Activated T-helper 2 cell treated with anti-CD3 and anti-CD28 coated beads, Interferon-gamma antibody, Interleukin-2, Interleukin-4, amounts not matched to agents 10 μg/mL and 5 μg/mL and 100 μg/mL, durations not matched to agents 14 hours and 24 hours and 36 hours (primary cell): ENCODE data around the gene COBL. TPM values are rescaled to one million over a fixed set of nuclear protein-coding genes. Genes with fewer than 3 reads are reported as not detected.
"Not testable (repeated sequence)": the region's sequence is repeated elsewhere in the genome, so short reads cannot be mapped to it uniquely, and the experiment has no call there.

Experiments
- DNase-seq: peaks from one replicate; pipeline ENCODE4 v3.0.0; 2021; ENCODE audit warnings: low spot score
- H3K27ac Mint-ChIP-seq: one replicate; pipeline ENCODE4 v1.8.0; 2021; ENCODE audit warnings: mixed read lengths
- H3K27me3 Mint-ChIP-seq: one replicate; pipeline ENCODE4 v1.8.0; 2021; ENCODE audit warnings: low read depth, mixed read lengths
- H3K36me3 Mint-ChIP-seq: one replicate; pipeline ENCODE4 v1.8.0; 2021; ENCODE audit warnings: low read depth, mixed read lengths
- H3K4me1 Mint-ChIP-seq: one replicate; pipeline ENCODE4 v1.8.0; 2021; ENCODE audit warnings: low read depth, mixed read lengths
- H3K4me3 Mint-ChIP-seq: one replicate; pipeline ENCODE4 v1.8.0; 2021; ENCODE audit warnings: low read depth, mild to moderate bottlenecking, moderate library complexity, mixed read lengths
- H3K9me3 Mint-ChIP-seq: one replicate; pipeline ENCODE4 v1.8.0; 2021; ENCODE audit warnings: mixed read lengths
- intact Hi-C: fragments of 100-400 bp; cut with micrococcal nuclease; formaldehyde crosslinking; loops from one replicate; pipeline ENCODE4 v1.15.1; 2023
- total RNA-seq: library from RNA; stranded (reverse); gene quantifications from 2 replicates; pipeline ENCODE4 v1.2.3, GENCODE V29; 2022

Gene COBL
- total RNA-seq, 1 donor from 2014 or later, result not detected

DNA sequence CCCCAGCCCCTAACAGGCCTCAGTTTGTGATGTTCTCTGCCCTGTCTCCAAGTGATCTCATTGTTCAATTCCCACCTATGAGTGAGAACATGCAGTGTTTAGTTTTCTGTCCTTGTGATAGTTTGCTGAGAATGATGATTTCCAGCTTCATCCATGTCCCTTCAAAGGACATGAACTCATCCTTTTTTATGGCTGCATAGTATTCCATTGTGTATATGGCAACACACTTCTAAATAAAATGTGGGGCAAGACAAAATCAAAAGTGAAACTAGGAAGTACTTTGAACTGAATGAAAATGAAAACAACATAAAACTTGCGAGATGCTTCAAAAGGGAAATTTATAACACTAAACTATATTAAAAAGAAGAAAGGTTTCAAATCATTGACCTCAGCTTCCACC, 326.4 kb downstream of the COBL start:
- DNase-seq, H3K4me1 Mint-ChIP-seq, intact Hi-C loops, H3K36me3 Mint-ChIP-seq, H3K27me3 Mint-ChIP-seq, H3K4me3 Mint-ChIP-seq, H3K27ac Mint-ChIP-seq, H3K9me3 Mint-ChIP-seq: not testable (repeated sequence)

DNA sequence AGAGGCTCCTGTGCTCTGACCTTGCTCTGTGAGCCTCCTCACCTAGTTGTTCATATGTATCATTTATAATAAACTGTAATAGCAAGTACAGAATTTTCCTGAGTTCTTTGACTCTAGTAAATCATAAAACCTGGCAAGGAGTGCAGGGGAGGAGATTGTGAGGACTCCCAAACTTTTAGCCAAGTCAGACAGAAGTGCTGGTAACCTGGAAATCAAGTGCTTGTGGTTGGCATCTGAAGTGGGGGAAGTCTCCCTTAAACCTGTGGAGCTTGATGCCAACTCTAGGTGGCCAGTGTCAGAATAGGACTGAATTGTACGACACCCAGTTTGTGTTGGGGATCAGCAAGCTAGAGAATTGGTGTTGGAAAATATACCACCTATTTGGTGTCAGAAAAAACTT, 327.6 kb downstream of the COBL start:
- intact Hi-C loops, result no loop called here
- H3K27me3 Mint-ChIP-seq, result peaks cover 5% of the 10 kb centered on the region
- no peaks in the 10 kb centered on the region for H3K36me3 Mint-ChIP-seq

GRCh38 chr7:50988465-50988864, 328.1 kb downstream of the COBL start:
- intact Hi-C loops, result no loop called here
- Mint-ChIP-seq H3K4me3 (no peak overlapping the region), H3K4me1 (no peaks in the 10 kb centered on the region), H3K27ac (no peak overlapping the region), H3K27me3 (peaks cover 7% of the 10 kb centered on the region), H3K9me3 (peaks cover 10% of the 10 kb centered on the region), H3K36me3 (no peaks in the 10 kb centered on the region)
- DNase-seq, result no peak

More for the DNA sequence above, 327.6 kb downstream of the COBL start:
- Mint-ChIP-seq H3K27ac (no peak overlapping the region), H3K4me1 (no peaks in the 10 kb centered on the region), H3K4me3 (no peak overlapping the region), H3K9me3 (peaks cover 10% of the 10 kb centered on the region)
- DNase-seq, result no peak

DNA sequence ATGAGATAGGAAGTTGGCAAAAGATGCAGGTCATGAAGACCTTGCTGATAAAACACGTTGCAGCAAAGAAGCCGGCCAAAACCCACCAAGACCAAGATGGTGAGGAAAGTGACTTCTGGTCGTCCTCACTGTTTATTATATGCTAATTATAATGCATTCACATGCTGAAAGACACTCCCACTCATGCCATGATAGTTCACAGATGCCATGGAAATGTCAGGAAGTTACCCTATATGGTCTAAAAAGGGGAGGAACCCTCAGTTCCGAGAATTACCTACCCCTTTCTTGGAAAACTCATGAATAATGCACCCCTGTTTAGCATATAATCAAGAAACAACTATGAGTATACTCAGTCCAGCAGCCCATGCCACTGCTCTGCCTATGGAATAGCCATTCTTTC, 331.5 kb downstream of the COBL start:
- H3K36me3 Mint-ChIP-seq, result no peaks in the 10 kb centered on the region
- DNase-seq, result no peak
- peaks cover 2% of the 10 kb centered on the region for H3K27me3 Mint-ChIP-seq
- intact Hi-C loops, result no loop called here
- H3K27ac Mint-ChIP-seq, result no peak overlapping the region
- peaks cover 7% of the 10 kb centered on the region for H3K9me3 Mint-ChIP-seq
- no peaks in the 10 kb centered on the region for H3K4me1 Mint-ChIP-seq
- H3K4me3 Mint-ChIP-seq, result no peak overlapping the region

DNA sequence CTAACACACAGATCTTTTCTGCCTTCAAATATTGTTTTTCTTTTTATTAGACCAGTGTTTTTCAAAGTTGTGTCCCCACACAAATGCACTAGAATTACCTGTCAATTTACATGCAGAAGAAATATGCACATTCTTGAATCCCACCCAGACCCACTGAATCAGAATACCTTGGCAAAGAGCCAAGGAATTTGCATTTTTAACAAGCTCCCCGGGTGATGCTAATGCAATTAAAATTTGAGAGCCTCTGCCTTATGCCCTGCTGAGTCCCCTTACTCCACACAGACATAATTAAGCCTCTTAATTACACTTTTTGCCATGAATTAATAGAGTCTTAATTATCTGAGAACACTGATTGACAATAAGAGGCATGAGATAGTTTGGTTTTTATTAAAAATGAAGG, 332.8 kb downstream of the COBL start:
- Mint-ChIP-seq H3K27ac (no peak overlapping the region), H3K9me3 (no peaks in the 10 kb centered on the region), H3K27me3 (peaks cover 2% of the 10 kb centered on the region), H3K36me3 (no peaks in the 10 kb centered on the region), H3K4me3 (no peak overlapping the region), H3K4me1 (no peaks in the 10 kb centered on the region)
- intact Hi-C loops, result no loop called here
- no peak for DNase-seq

DNA sequence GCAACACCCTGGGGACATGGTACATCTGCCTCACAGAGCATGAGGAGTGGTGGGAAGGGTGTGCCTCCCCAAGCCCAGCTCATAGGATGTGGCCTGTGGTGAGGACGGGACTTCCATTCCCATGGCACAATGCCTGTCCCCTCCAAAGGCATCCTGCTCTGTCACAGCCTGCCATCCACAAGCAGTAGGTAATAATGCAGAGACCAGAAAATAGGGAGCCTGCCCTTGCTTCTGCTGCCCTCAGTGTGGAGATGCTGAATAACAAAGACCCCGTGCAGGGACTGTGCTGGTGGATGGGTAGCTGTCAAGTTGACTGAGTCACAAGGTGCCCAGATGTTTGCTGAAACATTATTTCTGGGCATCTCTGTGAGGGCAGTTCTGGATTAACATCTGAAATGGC, 334.0 kb downstream of the COBL start:
- no peak for DNase-seq
- intact Hi-C loops, result no loop called here
- H3K9me3 Mint-ChIP-seq, result no peaks in the 10 kb centered on the region
- no peak overlapping the region for H3K27ac Mint-ChIP-seq
- no peak overlapping the region for H3K4me3 Mint-ChIP-seq
- H3K4me1 Mint-ChIP-seq, result no peaks in the 10 kb centered on the region
- H3K27me3 Mint-ChIP-seq, result peaks cover 2% of the 10 kb centered on the region
- H3K36me3 Mint-ChIP-seq, result no peaks in the 10 kb centered on the region

DNA sequence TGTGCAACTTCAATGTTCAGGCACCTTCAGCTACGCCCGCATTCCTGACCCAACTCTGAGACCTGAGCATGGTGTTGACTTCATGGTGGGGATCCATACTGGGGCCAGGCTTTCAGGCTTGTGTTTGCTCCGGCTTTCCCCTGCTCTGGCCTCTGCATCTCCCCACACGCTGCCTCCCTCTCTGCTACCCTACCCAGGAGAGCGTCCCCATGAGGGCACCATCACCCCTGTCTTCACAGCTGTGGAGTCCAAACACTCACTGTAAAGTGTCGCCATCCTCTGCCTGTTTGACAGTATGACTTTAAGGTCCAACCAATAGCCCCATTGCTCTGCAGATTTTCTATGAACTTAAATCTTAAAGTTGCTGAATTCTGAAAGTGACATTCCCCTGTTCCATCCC, 334.9 kb downstream of the COBL start:
- H3K4me1 Mint-ChIP-seq, result no peaks in the 10 kb centered on the region
- H3K27me3 Mint-ChIP-seq, result peaks cover 2% of the 10 kb centered on the region
- H3K9me3 Mint-ChIP-seq, result no peaks in the 10 kb centered on the region
- no peak for DNase-seq
- intact Hi-C loops, result no loop called here
- H3K4me3 Mint-ChIP-seq, result no peak overlapping the region
- H3K36me3 Mint-ChIP-seq, result no peaks in the 10 kb centered on the region
- H3K27ac Mint-ChIP-seq, result no peak overlapping the region

DNA sequence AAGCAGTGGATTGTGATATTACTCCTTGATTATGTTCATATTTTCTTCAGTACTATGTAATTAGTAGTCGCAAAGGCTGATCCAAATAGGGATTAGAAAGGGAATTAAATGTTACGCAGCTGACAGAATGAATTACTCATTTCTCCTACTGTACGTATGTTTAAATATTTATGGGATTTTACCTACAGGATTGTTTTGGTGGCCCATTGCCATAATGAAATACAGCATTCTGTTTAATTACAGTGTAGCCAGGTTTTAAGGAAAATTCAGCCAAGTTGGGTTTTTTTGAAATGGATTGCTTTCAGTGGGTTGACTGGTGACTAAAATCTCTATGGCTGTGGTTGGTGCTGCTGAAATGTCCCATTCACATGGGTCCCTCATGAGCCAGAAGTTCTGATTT, 336.2 kb downstream of the COBL start:
- no peaks in the 10 kb centered on the region for H3K4me1 Mint-ChIP-seq
- H3K4me3 Mint-ChIP-seq, result no peak overlapping the region
- no peak overlapping the region for H3K27ac Mint-ChIP-seq
- H3K27me3 Mint-ChIP-seq, result peaks cover 2% of the 10 kb centered on the region
- intact Hi-C loops, result no loop called here
- H3K36me3 Mint-ChIP-seq, result no peaks in the 10 kb centered on the region
- H3K9me3 Mint-ChIP-seq, result no peaks in the 10 kb centered on the region
- DNase-seq, result no peak

DNA sequence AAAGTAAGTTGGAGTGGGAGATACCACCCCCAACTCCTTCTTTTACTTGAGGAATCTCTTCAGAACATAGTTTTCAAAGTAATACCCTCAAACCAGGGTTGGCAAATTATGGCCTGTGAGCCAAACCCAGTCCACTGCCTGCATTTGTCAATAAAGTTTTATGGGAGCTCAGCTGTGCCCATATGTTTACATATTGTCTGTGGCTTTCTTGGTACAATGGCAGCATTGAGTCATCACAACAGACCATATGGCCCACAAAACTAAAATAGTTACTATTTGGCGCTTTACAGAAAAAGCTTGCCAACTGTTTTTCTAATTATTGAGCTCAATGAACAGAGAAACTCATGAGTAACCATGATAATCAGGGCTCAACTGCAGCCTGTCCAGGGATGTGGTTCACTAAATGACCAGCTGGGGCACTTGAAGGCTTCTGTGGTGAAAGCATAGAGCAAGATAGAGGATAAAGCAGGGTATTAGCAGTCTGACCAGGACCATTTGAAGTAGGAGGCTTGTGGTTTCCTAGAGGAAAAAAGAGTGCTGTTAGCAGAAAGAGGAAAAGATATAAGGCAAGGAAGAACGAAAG, 337.9 kb downstream of the COBL start:
- Mint-ChIP-seq H3K4me3 (no peak overlapping the region), H3K36me3 (no peaks in the 10 kb centered on the region), H3K4me1 (peaks cover 2% of the 10 kb centered on the region), H3K27me3 (peaks cover 2% of the 10 kb centered on the region), H3K27ac (no peak overlapping the region), H3K9me3 (no peaks in the 10 kb centered on the region)
- no peak for DNase-seq
- intact Hi-C loops, result no loop called here

- no peak for DNase-seq
- Mint-ChIP-seq H3K36me3 (no peaks in the 10 kb centered on the region), H3K27me3 (no peaks in the 10 kb centered on the region), H3K9me3 (no peaks in the 10 kb centered on the region), H3K4me1 (peaks cover 2% of the 10 kb centered on the region), H3K4me3 (no peak overlapping the region), H3K27ac (no peak overlapping the region)
- intact Hi-C loops, result no loop called here
Observed at GRCh38 chr7:50977421-50977820, 339.2 kb downstream of the COBL start.

DNA sequence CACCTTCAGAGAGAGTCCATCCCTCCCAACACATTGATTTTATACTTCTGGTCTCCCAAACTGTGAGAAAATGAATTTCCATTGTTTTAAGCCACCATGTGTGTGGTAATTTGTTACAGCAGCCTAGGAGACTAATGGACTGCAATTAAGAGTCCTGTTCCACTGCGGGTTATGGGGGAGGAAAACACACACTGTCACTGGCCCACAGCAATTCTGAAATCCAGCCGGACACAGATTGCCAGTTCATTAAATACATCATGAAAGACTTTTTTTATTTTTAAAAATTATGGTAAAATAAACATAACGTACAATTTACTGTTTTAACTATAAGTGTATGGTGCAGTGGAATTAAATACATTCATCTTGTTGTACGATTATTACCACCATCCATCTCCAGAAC, 340.5 kb downstream of the COBL start:
- Mint-ChIP-seq H3K27me3 (no peaks in the 10 kb centered on the region), H3K4me1 (peaks cover 2% of the 10 kb centered on the region), H3K27ac (no peak overlapping the region), H3K9me3 (no peaks in the 10 kb centered on the region), H3K36me3 (no peaks in the 10 kb centered on the region), H3K4me3 (no peak overlapping the region)
- DNase-seq, result no peak
- intact Hi-C loops, result no loop called here

DNA sequence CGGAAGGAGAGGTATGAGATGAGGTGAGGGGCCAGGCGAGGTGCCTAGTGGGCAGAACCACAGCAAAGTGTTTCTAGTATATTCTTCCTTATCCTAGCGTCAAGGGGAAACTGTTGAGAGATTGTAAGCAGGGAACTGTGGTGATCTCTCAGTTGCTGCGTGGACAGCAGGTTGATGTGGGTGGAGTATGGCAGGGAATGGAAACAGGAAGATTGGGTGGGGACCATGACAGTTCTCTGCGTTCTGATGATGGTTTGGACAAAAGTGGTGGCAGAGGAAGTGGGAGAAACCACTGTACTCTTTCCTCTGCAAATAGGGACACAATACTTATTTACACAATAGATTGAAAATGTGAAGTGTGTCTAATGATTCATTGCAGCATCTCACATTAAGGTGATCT, 342.4 kb downstream of the COBL start:
- no peaks in the 10 kb centered on the region for H3K9me3 Mint-ChIP-seq
- no peaks in the 10 kb centered on the region for H3K36me3 Mint-ChIP-seq
- no peak for DNase-seq
- H3K4me3 Mint-ChIP-seq, result no peak overlapping the region
- no peak overlapping the region for H3K27ac Mint-ChIP-seq
- H3K27me3 Mint-ChIP-seq, result no peaks in the 10 kb centered on the region
- intact Hi-C loops, result no loop called here
- peaks cover 2% of the 10 kb centered on the region for H3K4me1 Mint-ChIP-seq

DNA sequence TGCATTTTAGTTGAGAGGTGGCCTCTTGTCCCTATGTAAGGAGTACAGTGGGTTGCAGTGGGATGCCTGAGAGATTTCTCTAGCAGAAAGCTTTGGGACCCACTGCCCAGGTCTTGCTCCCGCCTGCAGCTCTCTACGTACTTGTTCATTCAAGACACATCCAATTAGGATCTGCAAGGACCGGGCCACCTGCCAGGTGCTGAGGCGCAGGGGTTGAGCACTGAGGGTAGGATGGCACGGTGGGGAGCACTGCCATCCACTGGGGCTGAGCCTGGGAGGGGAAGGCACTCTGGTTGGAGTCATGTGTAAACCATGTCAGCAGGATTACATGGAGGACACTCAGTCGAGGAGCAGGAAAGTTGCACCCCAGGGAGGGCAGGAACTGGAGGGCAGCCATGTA, 342.8 kb downstream of the COBL start:
- intact Hi-C loops, result no loop called here
- DNase-seq, result no peak
- H3K4me1 Mint-ChIP-seq, result peaks cover 2% of the 10 kb centered on the region
- H3K36me3 Mint-ChIP-seq, result no peaks in the 10 kb centered on the region
- H3K9me3 Mint-ChIP-seq, result no peaks in the 10 kb centered on the region
- no peaks in the 10 kb centered on the region for H3K27me3 Mint-ChIP-seq
- no peak overlapping the region for H3K4me3 Mint-ChIP-seq
- no peak overlapping the region for H3K27ac Mint-ChIP-seq

DNA sequence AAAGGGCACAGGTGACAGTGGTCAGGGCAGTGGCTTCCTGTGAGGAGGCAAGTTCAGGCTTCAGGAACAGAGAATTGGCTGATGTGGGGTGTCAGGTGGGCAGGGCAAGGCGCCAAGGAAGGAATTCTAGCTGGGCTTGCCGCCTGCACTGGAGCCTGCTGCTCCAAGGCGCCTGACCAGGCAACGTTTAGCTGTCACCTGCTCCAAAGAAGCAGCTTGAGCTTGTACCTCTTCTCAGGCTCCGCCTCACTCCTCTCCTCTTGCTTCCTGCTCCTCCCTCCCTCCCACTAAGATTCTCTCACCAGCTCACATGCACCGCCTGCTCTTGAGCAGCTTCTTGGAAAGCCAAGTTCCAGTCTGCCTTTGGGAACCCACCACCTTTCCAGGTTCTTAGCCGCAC, 346.5 kb downstream of the COBL start:
- H3K27me3 Mint-ChIP-seq, result no peaks in the 10 kb centered on the region
- peaks cover 14% of the 10 kb centered on the region for H3K9me3 Mint-ChIP-seq
- intact Hi-C loops, result no loop called here
- H3K36me3 Mint-ChIP-seq, result no peaks in the 10 kb centered on the region
- no peak for DNase-seq
- H3K4me3 Mint-ChIP-seq, result no peak overlapping the region
- H3K4me1 Mint-ChIP-seq, result peaks cover 2% of the 10 kb centered on the region
- H3K27ac Mint-ChIP-seq, result no peak overlapping the region
